Rectal smooth muscle tissue (tissue), 1 donor: ENCODE data around the gene RITA1.

ENCODE experiments used
- H3K27ac ChIP-seq: one replicate; pipeline ENCODE4 v1.7.0; 2013; ENCODE audit warnings: low read depth, low read length, inconsistent platforms
- H3K27me3 ChIP-seq: one replicate; pipeline ENCODE4 v1.7.0; 2013; ENCODE audit warnings: low read length; ENCODE audit not compliant: control insufficient read depth, insufficient read depth
- H3K36me3 ChIP-seq: one replicate; pipeline ENCODE4 v1.7.0; 2013; ENCODE audit warnings: low read length; ENCODE audit not compliant: control insufficient read depth, insufficient read depth
- H3K4me1 ChIP-seq: one replicate; pipeline ENCODE4 v1.7.0; 2013; ENCODE audit warnings: low read length; ENCODE audit not compliant: control insufficient read depth, insufficient read depth
- H3K4me3 ChIP-seq: one replicate; pipeline ENCODE4 v1.7.0; 2013; ENCODE audit warnings: low read length
- H3K9ac ChIP-seq: one replicate; pipeline ENCODE4 v1.7.0; 2013; ENCODE audit warnings: low read length

RITA1 gene

GRCh38 chr12:113158439-113159203 is 26.9 kb upstream of the RITA1 start:
- peaks cover 7% of the 10 kb centered on the region for H3K27me3 ChIP-seq
- H3K4me1 ChIP-seq: no peaks in the 10 kb centered on the region
- no peak overlapping the region for H3K4me3 ChIP-seq
- no peak overlapping the region for H3K27ac ChIP-seq
- no peak overlapping the region for H3K9ac ChIP-seq
- peaks cover 39% of the 10 kb centered on the region for H3K36me3 ChIP-seq

DNA sequence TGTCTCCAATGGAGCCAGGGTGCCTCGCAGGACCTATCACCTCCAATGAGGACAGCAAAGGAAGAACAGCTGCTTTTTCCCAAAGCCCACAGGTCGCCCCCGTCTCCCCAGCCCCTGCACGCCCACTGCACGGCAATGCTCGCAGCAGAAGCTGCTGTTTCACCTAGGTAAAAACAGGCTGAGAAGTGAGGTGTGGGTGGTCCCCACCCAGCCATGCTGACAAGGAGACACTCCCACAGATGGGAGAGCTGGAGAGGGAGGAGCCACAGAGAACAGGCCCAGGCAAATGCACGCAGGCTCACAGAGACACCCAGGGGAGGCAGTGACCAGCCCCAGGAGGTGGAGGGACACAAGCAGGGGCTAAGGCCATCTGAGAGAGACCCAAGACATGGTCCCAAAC is 25.6 kb upstream of the RITA1 start:
- peaks cover 45% of the 10 kb centered on the region for H3K36me3 ChIP-seq
- no peak overlapping the region for H3K27ac ChIP-seq
- no peaks in the 10 kb centered on the region for H3K4me1 ChIP-seq
- H3K4me3 ChIP-seq: no peak overlapping the region
- H3K27me3 ChIP-seq: no peaks in the 10 kb centered on the region
- H3K9ac ChIP-seq: no peak overlapping the region

DNA sequence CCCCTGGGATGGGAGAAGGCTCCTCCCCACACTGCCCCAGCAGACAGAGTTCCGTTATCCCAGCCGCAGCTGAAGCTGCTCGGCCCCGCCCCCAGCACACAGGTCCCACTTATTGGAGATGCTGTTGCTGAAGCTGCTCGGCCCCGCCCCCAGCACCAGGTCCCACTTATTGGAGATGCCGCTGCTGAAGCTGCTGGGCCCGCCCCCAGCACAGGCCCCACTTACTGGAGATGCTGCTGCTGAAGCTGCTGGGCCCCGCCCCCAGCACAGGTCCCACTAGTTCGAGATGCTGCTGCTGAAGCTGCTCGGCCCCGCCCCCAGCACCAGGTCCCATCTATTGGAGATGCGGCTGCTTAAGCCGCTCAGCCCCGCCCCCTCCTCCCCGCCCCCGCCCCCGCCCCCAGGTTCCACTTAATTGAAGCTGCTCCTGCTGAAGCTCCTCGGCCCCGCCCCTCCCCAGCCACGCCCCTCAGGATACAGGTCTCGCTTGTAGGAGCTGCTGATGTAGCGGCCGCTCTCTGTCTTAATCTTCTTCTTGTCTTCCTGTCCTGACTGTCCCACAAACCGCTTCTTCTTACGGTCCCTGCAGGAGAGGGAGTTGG is 24.0 kb upstream of the RITA1 start:
- Histone ChIP-seq H3K27me3 (no peaks in the 10 kb centered on the region), H3K4me1 (no peaks in the 10 kb centered on the region), H3K27ac (no peak overlapping the region), H3K9ac (no peak overlapping the region), H3K4me3 (no peak overlapping the region), H3K36me3 (peaks cover 57% of the 10 kb centered on the region)

- H3K27me3 ChIP-seq: no peaks in the 10 kb centered on the region
- peaks cover 65% of the 10 kb centered on the region for H3K36me3 ChIP-seq
- H3K4me3 ChIP-seq: no peak overlapping the region
These were observed 23.2 kb upstream of the RITA1 start for GRCh38 chr12:113162102-113163029.

GRCh38 chr12:113163030-113163360 is 22.5 kb upstream of the RITA1 start:
- Histone ChIP-seq H3K27me3 (no peaks in the 10 kb centered on the region), H3K9ac (no peak overlapping the region), H3K4me1 (no peaks in the 10 kb centered on the region), H3K4me3 (no peak overlapping the region), H3K36me3 (peaks cover 65% of the 10 kb centered on the region), H3K27ac (no peak overlapping the region)

More at GRCh38 chr12:113162102-113163029, 23.2 kb upstream of the RITA1 start:
- no peak overlapping the region for H3K9ac ChIP-seq
- H3K27ac ChIP-seq: no peak overlapping the region
- no peaks in the 10 kb centered on the region for H3K4me1 ChIP-seq

DNA sequence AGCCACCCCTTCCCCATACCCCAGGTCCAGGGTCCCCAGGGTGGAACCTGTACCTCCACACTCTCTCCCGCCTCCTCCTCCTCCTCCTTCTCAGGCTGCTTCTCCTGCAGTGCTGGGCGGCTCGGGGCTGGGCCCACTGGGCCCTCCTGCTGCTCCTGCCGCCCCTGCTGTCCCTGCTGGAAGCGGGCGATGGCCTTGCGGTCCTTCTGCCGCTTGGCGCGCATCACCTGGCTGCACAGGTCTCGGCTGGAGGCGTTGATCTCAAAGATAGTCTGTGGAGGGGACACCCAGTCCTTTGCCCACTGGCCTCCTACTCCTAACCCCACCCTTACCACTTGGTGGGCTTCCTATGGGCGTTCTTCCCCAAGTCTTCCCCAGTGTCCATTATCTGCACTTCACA is 21.5 kb upstream of the RITA1 start:
- Histone ChIP-seq H3K4me3 (no peak overlapping the region), H3K9ac (no peak overlapping the region), H3K27ac (no peak overlapping the region), H3K27me3 (no peaks in the 10 kb centered on the region), H3K4me1 (no peaks in the 10 kb centered on the region), H3K36me3 (peaks cover 61% of the 10 kb centered on the region)

DNA sequence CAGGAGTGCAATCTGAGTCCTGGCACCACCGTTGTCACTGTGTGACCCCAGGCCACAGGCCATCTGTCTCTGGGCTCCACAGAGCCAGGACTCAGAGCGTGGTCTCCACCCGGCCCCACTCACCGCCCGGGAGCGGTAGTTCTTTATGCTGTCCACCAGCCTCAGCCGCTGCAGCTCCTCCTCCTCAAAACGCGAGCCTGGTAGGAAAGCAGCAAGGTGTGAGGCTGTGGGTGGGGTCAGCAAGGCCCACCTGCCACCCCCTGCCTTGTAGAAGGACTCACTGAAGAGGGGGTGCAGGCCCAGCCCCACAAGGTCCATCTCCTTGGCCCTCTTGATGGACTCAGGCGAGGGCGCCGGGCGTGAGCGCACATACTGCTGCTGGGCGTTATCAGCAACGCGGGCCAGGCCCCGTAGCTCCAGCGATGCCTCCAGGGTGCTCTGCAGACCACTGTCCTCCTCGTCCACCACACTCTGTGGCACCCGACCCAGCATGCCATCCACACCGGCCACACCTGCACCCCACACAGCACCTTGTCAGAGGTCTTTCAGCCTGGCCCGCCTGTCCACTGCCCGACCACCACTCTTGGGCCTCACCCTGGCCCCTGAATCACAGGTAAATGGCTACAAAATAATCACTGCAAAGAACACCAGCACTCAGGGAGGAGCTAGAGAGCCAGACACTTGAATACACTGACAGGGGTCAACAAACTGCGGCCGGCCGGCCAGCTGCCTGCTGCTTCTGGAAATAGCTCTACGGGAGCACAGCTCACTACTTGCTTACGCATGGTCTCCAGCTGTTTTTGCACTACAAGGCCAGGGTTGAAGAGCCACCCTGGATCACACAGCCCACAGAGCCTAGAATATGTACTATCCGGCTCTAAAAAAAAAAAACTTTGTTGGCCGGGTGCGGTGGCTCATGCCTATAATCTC is 19.7 kb upstream of the RITA1 start:
- H3K27ac ChIP-seq: no peak overlapping the region
- H3K27me3 ChIP-seq: no peaks in the 10 kb centered on the region
- peaks cover 58% of the 10 kb centered on the region for H3K36me3 ChIP-seq
- H3K4me3 ChIP-seq: no peak overlapping the region
- no peak overlapping the region for H3K9ac ChIP-seq
- no peaks in the 10 kb centered on the region for H3K4me1 ChIP-seq

GRCh38 chr12:113167868-113168267 is 17.7 kb upstream of the RITA1 start:
- Histone ChIP-seq H3K9ac (no peak overlapping the region), H3K27me3 (no peaks in the 10 kb centered on the region), H3K27ac (no peak overlapping the region), H3K4me3 (no peak overlapping the region), H3K4me1 (no peaks in the 10 kb centered on the region), H3K36me3 (peaks cover 62% of the 10 kb centered on the region)

DNA sequence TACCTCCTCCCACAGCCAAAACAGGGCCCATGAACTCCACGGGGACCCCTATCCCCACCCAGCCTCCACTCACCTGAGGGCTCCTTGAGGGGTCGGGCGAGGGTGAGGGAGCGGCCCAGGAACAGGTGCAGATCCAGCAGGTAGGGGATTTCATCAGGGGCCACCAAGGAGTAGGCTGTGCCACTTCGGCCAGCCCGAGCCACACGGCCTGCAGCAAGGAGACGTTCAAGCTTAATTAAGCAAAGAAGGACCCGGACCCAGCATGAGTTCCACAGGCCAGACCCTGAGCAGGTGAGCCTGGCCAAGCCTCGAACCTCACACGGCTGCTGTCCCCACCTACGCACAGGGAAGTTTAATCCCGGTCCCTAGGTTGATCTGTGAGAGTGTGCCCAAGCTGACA is 15.8 kb upstream of the RITA1 start:
- Histone ChIP-seq H3K4me1 (no peaks in the 10 kb centered on the region), H3K9ac (no peak overlapping the region), H3K27me3 (no peaks in the 10 kb centered on the region), H3K27ac (no peak overlapping the region), H3K36me3 (peaks cover 49% of the 10 kb centered on the region), H3K4me3 (no peak overlapping the region)

DNA sequence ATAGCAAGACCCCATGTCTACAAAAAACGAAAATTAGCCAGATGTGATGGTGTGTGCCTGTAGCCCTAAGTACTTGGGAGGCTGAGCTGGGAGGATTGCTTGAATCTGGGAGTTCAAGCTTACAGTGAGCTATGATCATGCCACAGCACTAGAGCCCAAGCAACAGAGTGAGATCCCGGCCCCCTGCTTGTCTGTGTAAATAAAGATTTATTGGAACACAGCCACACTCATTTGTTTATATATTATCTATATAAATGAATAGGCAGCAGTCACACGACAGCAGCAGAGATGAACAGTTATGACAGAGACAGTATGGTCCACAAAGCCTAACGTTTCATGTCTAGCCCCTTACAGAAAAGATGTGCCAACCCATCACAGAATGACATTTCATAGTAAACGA is 15.1 kb upstream of the RITA1 start:
- no peak overlapping the region for H3K27ac ChIP-seq
- H3K4me3 ChIP-seq: no peak overlapping the region
- no peaks in the 10 kb centered on the region for H3K4me1 ChIP-seq
- H3K27me3 ChIP-seq: no peaks in the 10 kb centered on the region
- no peak overlapping the region for H3K9ac ChIP-seq
- peaks cover 44% of the 10 kb centered on the region for H3K36me3 ChIP-seq

- Histone ChIP-seq H3K4me3 (no peak overlapping the region), H3K36me3 (peaks cover 39% of the 10 kb centered on the region), H3K27ac (no peak overlapping the region), H3K4me1 (no peaks in the 10 kb centered on the region), H3K9ac (no peak overlapping the region), H3K27me3 (no peaks in the 10 kb centered on the region)
These were observed 14.6 kb upstream of the RITA1 start for GRCh38 chr12:113170926-113171325.

DNA sequence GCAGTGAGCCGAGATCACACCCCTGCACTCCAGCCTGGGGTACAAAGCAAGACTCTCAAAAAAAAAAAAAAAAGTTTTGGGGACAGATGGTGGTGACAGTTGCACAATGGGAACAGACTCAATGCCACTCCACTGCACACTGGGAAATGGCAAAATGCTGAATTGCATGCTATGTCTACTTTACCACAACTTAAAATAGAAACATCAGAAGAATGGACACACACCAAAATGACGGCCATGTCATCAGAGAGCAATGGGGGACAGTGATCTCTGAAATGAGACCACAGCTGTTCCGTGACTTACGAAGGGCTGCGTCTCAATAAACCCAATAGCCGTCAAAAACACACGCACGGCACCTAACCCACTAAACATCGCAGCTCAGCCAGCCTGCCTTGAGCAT is 14.0 kb upstream of the RITA1 start:
- no peaks in the 10 kb centered on the region for H3K4me1 ChIP-seq

More for the DNA sequence above, 14.0 kb upstream of the RITA1 start:
- Histone ChIP-seq H3K4me3 (no peak overlapping the region), H3K27ac (no peak overlapping the region), H3K27me3 (no peaks in the 10 kb centered on the region), H3K9ac (no peak overlapping the region), H3K36me3 (peaks cover 38% of the 10 kb centered on the region)
